Measurements from ENCODE around the gene NXPH2. TPM values are rescaled to one million over a fixed set of nuclear protein-coding genes. Genes with fewer than 3 reads are reported as not detected.

NXPH2 gene
- total RNA-seq, 1 experiment from 2014 or later = 1.8 TPM

DNA sequence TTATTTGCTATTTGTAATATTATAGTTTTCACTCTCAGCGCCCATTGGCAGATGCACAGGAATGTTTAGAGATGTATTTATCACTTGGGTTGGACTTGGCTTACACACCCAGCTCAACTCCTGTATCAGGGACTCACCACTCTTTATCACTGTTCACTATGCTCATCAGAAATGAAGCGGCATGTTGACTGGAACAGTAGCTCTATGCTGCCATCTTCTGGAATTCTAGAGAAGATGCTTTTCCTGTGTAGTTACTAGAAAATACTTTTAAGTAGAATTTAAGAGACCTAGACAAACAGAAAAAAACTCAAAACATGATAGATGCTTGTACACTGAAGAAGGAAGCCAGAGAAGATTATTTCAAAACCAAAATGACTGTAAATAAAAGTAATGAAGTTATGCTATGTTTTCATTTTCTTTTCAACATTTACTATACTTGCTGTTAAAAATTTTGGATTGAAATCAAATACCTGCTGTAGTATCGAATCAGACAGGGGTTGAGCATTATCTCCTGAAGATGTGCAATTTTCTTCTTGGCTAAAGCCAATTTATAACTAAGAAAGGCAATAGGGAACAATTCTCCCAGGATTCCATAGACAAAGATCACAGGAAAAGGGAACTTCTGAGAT lies 47.4 kb upstream of the NXPH2 start:
- H3K4me1 ChIP-seq (ENCODE audit: insufficient read depth, low read length) = no peaks in the 10 kb centered on the region
- no peak overlapping the region for H3T11ph ChIP-seq (ENCODE audit: low read length)
- H4K5ac ChIP-seq (ENCODE audit: insufficient read length, low read depth, low read length) = no peak overlapping the region
- H2BK15ac ChIP-seq (ENCODE audit: low read depth, low read length) = no peak overlapping the region
- H2BK20ac ChIP-seq (ENCODE audit: low read depth, low read length, poor library complexity, severe bottlenecking) = no peak overlapping the region
- H4K8ac ChIP-seq (replicated peaks; ENCODE audit: insufficient read length, low read depth, low read length) = no peak overlapping the region
- no peaks in the 10 kb centered on the region for H3K27me3 Mint-ChIP-seq (ENCODE audit: low read depth)
- no peak overlapping the region for H4K91ac ChIP-seq (ENCODE audit: insufficient read length, low read depth, low read length)
- H3K18ac ChIP-seq (ENCODE audit: insufficient read length, low read depth, low read length) = no peak overlapping the region
- H3K14ac ChIP-seq (ENCODE audit: insufficient read depth, low read length) = no peak overlapping the region
- TF ChIP-seq, protein P1, sequence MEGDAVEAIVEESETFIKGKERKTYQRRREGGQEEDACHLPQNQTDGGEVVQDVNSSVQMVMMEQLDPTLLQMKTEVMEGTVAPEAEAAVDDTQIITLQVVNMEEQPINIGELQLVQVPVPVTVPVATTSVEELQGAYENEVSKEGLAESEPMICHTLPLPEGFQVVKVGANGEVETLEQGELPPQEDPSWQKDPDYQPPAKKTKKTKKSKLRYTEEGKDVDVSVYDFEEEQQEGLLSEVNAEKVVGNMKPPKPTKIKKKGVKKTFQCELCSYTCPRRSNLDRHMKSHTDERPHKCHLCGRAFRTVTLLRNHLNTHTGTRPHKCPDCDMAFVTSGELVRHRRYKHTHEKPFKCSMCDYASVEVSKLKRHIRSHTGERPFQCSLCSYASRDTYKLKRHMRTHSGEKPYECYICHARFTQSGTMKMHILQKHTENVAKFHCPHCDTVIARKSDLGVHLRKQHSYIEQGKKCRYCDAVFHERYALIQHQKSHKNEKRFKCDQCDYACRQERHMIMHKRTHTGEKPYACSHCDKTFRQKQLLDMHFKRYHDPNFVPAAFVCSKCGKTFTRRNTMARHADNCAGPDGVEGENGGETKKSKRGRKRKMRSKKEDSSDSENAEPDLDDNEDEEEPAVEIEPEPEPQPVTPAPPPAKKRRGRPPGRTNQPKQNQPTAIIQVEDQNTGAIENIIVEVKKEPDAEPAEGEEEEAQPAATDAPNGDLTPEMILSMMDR (conservative IDR thresholded peaks at IDR 0.05) = peak; percentile 87
- no peak overlapping the region for H3K23ac ChIP-seq (ENCODE audit: insufficient read length, low read depth, low read length)
- H3K23me2 ChIP-seq (ENCODE audit: insufficient read length, low read depth, low read length, poor library complexity, severe bottlenecking) = no peaks in the 10 kb centered on the region
- H3K27me3 ChIP-seq (ENCODE audit: insufficient read depth, low read length) = no peaks in the 10 kb centered on the region
- H2BK120ac ChIP-seq (ENCODE audit: low read depth, low read length, poor library complexity, severe bottlenecking) = no peak overlapping the region
- H3K4me1 Mint-ChIP-seq = peaks cover 0 to 11% of the 10 kb centered on the region in 2 experiments
- H2AFZ ChIP-seq (ENCODE audit: low read length) = no peak overlapping the region
- no peaks in the 10 kb centered on the region for H3K9me3 ChIP-seq (ENCODE audit: control insufficient read depth, low read depth, low read length)
- no peak overlapping the region for H3K27ac ChIP-seq (ENCODE audit: insufficient read length, low read depth, low read length)
- no peak overlapping the region for H3K56ac ChIP-seq (ENCODE audit: insufficient read length, low read depth, low read length)
- H2AK5ac ChIP-seq (ENCODE audit: insufficient read length, low read length) = no peak overlapping the region
- H3K4me2 ChIP-seq (ENCODE audit: insufficient read depth, insufficient read length, low read length) = no peak overlapping the region
- no peak overlapping the region for H2BK12ac ChIP-seq (ENCODE audit: insufficient read length, low read depth, low read length)
- H3K9ac ChIP-seq (ENCODE audit: extremely low read depth, insufficient read length, low read length) = no peak overlapping the region
- H2BK5ac ChIP-seq (ENCODE audit: insufficient read length, low read length) = no peak overlapping the region
- H3K4ac ChIP-seq (ENCODE audit: low read depth, low read length) = no peak overlapping the region
- H3K9me3 Mint-ChIP-seq = no peaks in the 10 kb centered on the region
- no peaks in the 10 kb centered on the region for H4K20me1 ChIP-seq (ENCODE audit: control insufficient read depth, insufficient read depth, insufficient read length)
- no peak overlapping the region for H3K27ac Mint-ChIP-seq
- H3K79me1 ChIP-seq (ENCODE audit: insufficient read depth, low read depth, low read length, poor library complexity, severe bottlenecking) = no peaks in the 10 kb centered on the region
- no peak overlapping the region for H3K4me3 Mint-ChIP-seq
- H3K79me2 ChIP-seq (ENCODE audit: insufficient read depth, low read length) = no peaks in the 10 kb centered on the region
- peak; percentile 42 for DNase-seq
- WGBS (ENCODE audit: extremely low coverage, insufficient read length, low lambda C conversion rate) = no CpG with 5 or more reads among the region's 3 CpGs
- no peaks in the 10 kb centered on the region; a peak in 1 of 7 replicates for H3K36me3 Mint-ChIP-seq (ENCODE audit: insufficient read depth in 1 of 3, low read depth in 3 of 3)
